Dermis blood vessel endothelial cell (primary cell): Measurements from ENCODE around the gene TBRG1. TPM values are rescaled to one million over a fixed set of nuclear protein-coding genes. Genes with fewer than 3 reads are reported as not detected.
A peak's percentile ranks its signal among the peaks of the same experiment; 100 is the strongest.
"Not testable (repeated sequence)": the region's sequence is repeated elsewhere in the genome, so short reads cannot be mapped to it uniquely, and the experiment has no call there.

Experiments
- DNase-seq: peaks from one replicate; pipeline ENCODE4 v3.0.0; 2010
- total RNA-seq: library from RNA; depleted of rRNA; stranded (reverse); fragments of >200 nt; gene quantifications from 2 replicates; pipeline ENCODE4 v1.2.3, GENCODE V29; 2014

TBRG1 gene
- 17.5 and 18.4 TPM in 2 replicates for total RNA-seq

- DNase-seq = peak; percentile 92
Measured at GRCh38 chr11:124622531-124623451, at the start of gene TBRG1. Gene TBRG1 (plus strand): TSS chr11:124622864. CDS start chr11:124623084, 220 bp downstream.

- DNase-seq = no peak
Measured at GRCh38 chr11:124577716-124578427, 44.8 kb upstream of the TBRG1 start.

GRCh38 chr11:124578761-124579160 is 43.9 kb upstream of the TBRG1 start:
- no peak for DNase-seq

- DNase-seq = no peak
Measured at GRCh38 chr11:124581817-124582216, 40.8 kb upstream of the TBRG1 start.

GRCh38 chr11:124582565-124582964 is 40.1 kb upstream of the TBRG1 start:
- DNase-seq = no peak

- no peak for DNase-seq
Measured at GRCh38 chr11:124583781-124584180, 38.9 kb upstream of the TBRG1 start.

- no peak for DNase-seq
Measured at GRCh38 chr11:124584681-124585372, 37.8 kb upstream of the TBRG1 start.

GRCh38 chr11:124586238-124586860 is 36.3 kb upstream of the TBRG1 start:
- peak; percentile 76 for DNase-seq

- no peak for DNase-seq
Measured at GRCh38 chr11:124591430-124591829, 31.2 kb upstream of the TBRG1 start.

- DNase-seq = no peak
Measured at GRCh38 chr11:124592627-124593026, 30.0 kb upstream of the TBRG1 start.

- no peak for DNase-seq
Measured at GRCh38 chr11:124595302-124595701, 27.4 kb upstream of the TBRG1 start.

- DNase-seq = no peak
Measured at GRCh38 chr11:124597626-124598025, 25.0 kb upstream of the TBRG1 start.

GRCh38 chr11:124600621-124601320 is 21.9 kb upstream of the TBRG1 start:
- DNase-seq = no peak

GRCh38 chr11:124602193-124602592 is 20.5 kb upstream of the TBRG1 start:
- no peak for DNase-seq

- not testable (repeated sequence) for DNase-seq
Measured at GRCh38 chr11:124602723-124603122, 19.9 kb upstream of the TBRG1 start.

GRCh38 chr11:124605719-124606118 is 16.9 kb upstream of the TBRG1 start:
- DNase-seq = no peak

- DNase-seq = no peak
Measured at GRCh38 chr11:124608147-124608546, 14.5 kb upstream of the TBRG1 start.

- no peak for DNase-seq
Measured at GRCh38 chr11:124610295-124610694, 12.4 kb upstream of the TBRG1 start.

GRCh38 chr11:124611064-124611463 is 11.6 kb upstream of the TBRG1 start, which contains the start of gene PANX3:
Gene PANX3 (plus strand): TSS chr11:124611428. CDS start chr11:124611557, 129 bp downstream.
- DNase-seq = no peak

- DNase-seq = no peak
Measured at GRCh38 chr11:124612045-124612444, 10.6 kb upstream of the TBRG1 start.

- no peak for DNase-seq
Measured at GRCh38 chr11:124612567-124613246, 10.0 kb upstream of the TBRG1 start.
